Measurements from ENCODE around the gene ALDOA.

The ALDOA gene

DNA sequence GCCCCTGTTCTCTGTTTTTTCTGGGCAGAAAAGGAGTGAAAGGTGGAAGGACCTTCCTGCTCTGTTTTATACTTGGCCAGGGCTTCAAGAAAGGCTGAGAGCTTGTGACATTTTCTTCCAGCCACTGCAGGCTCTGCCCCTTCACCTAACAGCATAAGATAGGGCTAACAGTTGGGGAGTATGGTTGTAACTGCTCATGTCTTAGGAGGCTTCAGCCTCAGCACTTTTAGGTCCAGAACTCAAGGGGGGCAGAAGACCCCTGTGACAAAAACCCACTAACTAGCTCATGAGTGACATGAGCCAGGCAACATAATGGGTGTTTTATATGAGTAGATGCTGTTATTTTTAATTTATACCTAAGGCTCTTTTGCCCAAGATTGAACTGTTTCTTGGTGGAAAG lies 4.9 kb downstream of the ALDOA start:
- no peak for DNase-seq (ENCODE audit: extremely low spot score)
- TF ChIP-seq, protein P1, sequence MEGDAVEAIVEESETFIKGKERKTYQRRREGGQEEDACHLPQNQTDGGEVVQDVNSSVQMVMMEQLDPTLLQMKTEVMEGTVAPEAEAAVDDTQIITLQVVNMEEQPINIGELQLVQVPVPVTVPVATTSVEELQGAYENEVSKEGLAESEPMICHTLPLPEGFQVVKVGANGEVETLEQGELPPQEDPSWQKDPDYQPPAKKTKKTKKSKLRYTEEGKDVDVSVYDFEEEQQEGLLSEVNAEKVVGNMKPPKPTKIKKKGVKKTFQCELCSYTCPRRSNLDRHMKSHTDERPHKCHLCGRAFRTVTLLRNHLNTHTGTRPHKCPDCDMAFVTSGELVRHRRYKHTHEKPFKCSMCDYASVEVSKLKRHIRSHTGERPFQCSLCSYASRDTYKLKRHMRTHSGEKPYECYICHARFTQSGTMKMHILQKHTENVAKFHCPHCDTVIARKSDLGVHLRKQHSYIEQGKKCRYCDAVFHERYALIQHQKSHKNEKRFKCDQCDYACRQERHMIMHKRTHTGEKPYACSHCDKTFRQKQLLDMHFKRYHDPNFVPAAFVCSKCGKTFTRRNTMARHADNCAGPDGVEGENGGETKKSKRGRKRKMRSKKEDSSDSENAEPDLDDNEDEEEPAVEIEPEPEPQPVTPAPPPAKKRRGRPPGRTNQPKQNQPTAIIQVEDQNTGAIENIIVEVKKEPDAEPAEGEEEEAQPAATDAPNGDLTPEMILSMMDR (IDR thresholded peaks at IDR 0.05; ENCODE audit: control extremely low read depth, extremely low read depth, low read depth, missing control alignments): no peak
- ChIA-PET CTCF (interaction anchor here (1.0 to 3.5 kb wide), 2 partner anchors 21 to 23 kb away, joined by 3 to 21 read pairs; partner anchors contain the start of gene TBX6), POLR2A (interaction anchor here (0.7 kb wide), 1 partner anchor 804 kb away, joined by 4 read pairs; no protein-coding TSS in a partner anchor)

DNA sequence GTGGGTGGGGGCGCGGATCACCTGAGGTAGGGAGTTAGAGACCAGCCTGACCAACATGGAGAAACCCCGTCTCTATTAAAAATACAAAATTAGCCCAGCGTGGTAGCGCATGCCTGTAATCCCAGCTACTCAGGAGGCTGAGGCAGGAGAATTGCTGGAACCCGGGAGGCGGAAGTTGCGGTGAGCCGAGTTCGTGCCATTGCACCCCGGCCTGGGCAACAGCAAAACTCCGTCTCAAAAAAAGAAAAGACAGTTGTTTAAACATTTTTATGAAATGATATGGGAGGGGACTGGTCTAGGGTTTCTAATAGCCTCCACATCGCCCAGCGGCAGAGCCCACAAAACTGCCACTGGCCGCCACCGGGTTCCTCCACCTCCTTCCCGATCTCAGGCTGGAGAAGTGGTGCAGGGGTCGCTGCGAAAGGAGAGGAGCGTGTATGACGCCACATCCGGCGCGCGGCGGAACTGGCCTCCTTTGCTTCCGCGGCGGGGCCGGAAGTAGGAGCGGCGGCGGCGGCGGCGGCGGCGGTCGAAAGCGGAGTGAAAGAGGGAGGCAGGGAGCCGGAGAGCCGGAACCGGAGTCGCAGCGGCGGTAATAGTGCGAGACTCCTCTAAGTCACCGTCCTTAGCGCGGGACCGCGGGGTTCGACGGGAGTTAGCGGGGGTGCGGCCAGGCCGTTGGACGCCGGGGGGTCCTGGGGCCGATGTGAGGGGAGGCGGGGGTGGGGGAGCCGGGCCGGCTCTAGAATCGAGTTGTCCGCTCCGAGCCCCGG lies 10.1 kb downstream of the ALDOA start, which contains the start of gene PPP4C:
Gene PPP4C, plus strand, starts transcription at position 492 of the 773 bp plus-strand sequence. CDS start 384 bp downstream, outside the sequence.
- peak; percentile 94 for DNase-seq (ENCODE audit: extremely low spot score)
- ChIA-PET CTCF (interaction anchor here (1.1 to 10.9 kb wide), 2 partner anchors 8 to 16 kb away, joined by 7 to 102 read pairs; partner anchors contain the start of gene TBX6), POLR2A (interaction anchor here (2.9 kb wide), 1 partner anchor 10 kb away, joined by 11 read pairs; the partner anchor contains the start of gene ALDOA)
- TF ChIP-seq, protein P1 (IDR thresholded peaks at IDR 0.05; ENCODE audit: control extremely low read depth, extremely low read depth, low read depth, missing control alignments): no peak

GRCh38 chr16:30076276-30076791 lies 10.8 kb downstream of the ALDOA start:
- ChIA-PET POLR2A (interaction anchor here (2.9 kb wide), 1 partner anchor 11 kb away, joined by 11 read pairs; the partner anchor contains the start of gene ALDOA), CTCF (interaction anchor here (1.1 to 10.9 kb wide), 2 partner anchors 9 to 15 kb away, joined by 7 to 102 read pairs; partner anchors contain the start of gene TBX6)
- DNase-seq (ENCODE audit: extremely low spot score): no peak
- TF ChIP-seq, protein P1 (IDR thresholded peaks at IDR 0.05; ENCODE audit: control extremely low read depth, extremely low read depth, low read depth, missing control alignments): no peak

GRCh38 chr16:30077656-30078055 lies 12.1 kb downstream of the ALDOA start:
- ChIA-PET CTCF (interaction anchor here (10.9 kb wide), 1 partner anchor 14 kb away, joined by 102 read pairs; the partner anchor contains the start of gene TBX6), POLR2A (interaction anchor here (0.9 to 2.9 kb wide), 2 partner anchors 9 to 12 kb away, joined by 3 to 11 read pairs; partner anchors contain the start of gene ALDOA)
- DNase-seq (ENCODE audit: extremely low spot score): no peak
- TF ChIP-seq, protein P1 (IDR thresholded peaks at IDR 0.05; ENCODE audit: control extremely low read depth, extremely low read depth, low read depth, missing control alignments): no peak

- CTCF ChIA-PET: interaction anchor here (1.0 to 10.9 kb wide), 4 partner anchors 10 to 56 kb away, joined by 3 to 102 read pairs (median 4); partner anchors contain the start of gene TBX6
- no peak for DNase-seq (ENCODE audit: extremely low spot score)
- POLR2A ChIA-PET: interaction anchor here (1.1 to 1.5 kb wide), 2 partner anchors 13 kb away, joined by 5 to 6 read pairs; partner anchors contain the start of genes ALDOA and TBX6
- TF ChIP-seq, protein P1 (IDR thresholded peaks at IDR 0.05; ENCODE audit: control extremely low read depth, extremely low read depth, low read depth, missing control alignments): no peak
These were observed 13.2 kb downstream of the ALDOA start for GRCh38 chr16:30078744-30079143.

GRCh38 chr16:30079480-30079879 lies 13.9 kb downstream of the ALDOA start:
- POLR2A ChIA-PET: interaction anchor here (0.7 to 1.5 kb wide), 4 partner anchors 11 to 14 kb away, joined by 3 to 6 read pairs (median 4); partner anchors contain the start of genes ALDOA and TBX6

More at GRCh38 chr16:30079480-30079879, 13.9 kb downstream of the ALDOA start:
- TF ChIP-seq, protein P1 (IDR thresholded peaks at IDR 0.05; ENCODE audit: control extremely low read depth, extremely low read depth, low read depth, missing control alignments): no peak
- no peak for DNase-seq (ENCODE audit: extremely low spot score)
- CTCF ChIA-PET: interaction anchor here (1.5 to 10.9 kb wide), 3 partner anchors 11 to 26 kb away, joined by 3 to 102 read pairs (median 5); partner anchors contain the start of gene TBX6
